Right renal cortex interstitium (tissue), 3 donors: ENCODE data around the gene AP2A1. TPM values are rescaled to one million over a fixed set of nuclear protein-coding genes. Genes with fewer than 3 reads are reported as not detected.
A peak's percentile ranks its signal among the peaks of the same experiment; 100 is the strongest.
"Not testable (repeated sequence)": the region's sequence is repeated elsewhere in the genome, so short reads cannot be mapped to it uniquely, and the experiment has no call there.

Experiments used
- DNase-seq, 3 donors: peaks; one replicate each; pipeline ENCODE4 v3.0.0-alpha.2; 2013; ENCODE audit warnings: low read depth in 3 of 3, low spot score in 2 of 3
- polyA plus RNA-seq, 3 donors: library from polyadenylated mRNA; unstranded; fragments of 120-200 nt; gene quantifications; one replicate each; pipeline ENCODE4 v1.2.1, GENCODE V29; 2013; ENCODE audit not compliant: insufficient read length in 3 of 3

AP2A1 gene
- polyA plus RNA-seq, 3 donors, result 40.8 to 48.0 (median 43.7) TPM

DNA sequence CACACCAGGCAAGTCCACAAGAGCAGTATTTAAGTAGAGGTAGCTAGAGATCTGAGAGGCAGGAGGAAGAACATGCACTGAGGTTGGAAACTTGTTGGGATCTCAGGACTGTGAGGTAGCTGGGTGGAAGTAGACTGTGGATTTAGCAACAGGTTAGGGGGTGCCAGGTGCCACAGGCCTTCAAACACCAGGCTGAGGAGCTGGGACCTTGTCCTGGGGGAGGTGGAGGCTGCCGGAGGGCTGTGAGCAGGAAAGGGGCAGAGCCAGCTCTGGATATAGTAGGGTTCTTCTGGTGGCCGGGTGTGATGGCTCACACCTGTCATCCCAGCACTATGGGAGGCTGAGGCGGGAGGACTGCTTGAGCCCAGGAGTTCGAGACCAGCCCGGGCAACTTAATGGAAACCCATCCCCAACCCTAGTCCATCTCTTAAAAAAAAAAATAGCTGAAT, 43.2 kb downstream of the AP2A1 start:
- no peak for DNase-seq

GRCh38 chr19:49811328-49811727, 44.5 kb downstream of the AP2A1 start:
- DNase-seq, result no peak

- no peak for DNase-seq
Measured at GRCh38 chr19:49812452-49812996, 45.7 kb downstream of the AP2A1 start.

GRCh38 chr19:49812997-49813861, 46.4 kb downstream of the AP2A1 start, which contains the start of gene FUZ:
Gene FUZ, minus strand, starts transcription at chr19:49813292. Its CDS starts 186 bp downstream, at chr19:49813106.
- peak; percentile 96 to 97 (median 97) for DNase-seq

DNA sequence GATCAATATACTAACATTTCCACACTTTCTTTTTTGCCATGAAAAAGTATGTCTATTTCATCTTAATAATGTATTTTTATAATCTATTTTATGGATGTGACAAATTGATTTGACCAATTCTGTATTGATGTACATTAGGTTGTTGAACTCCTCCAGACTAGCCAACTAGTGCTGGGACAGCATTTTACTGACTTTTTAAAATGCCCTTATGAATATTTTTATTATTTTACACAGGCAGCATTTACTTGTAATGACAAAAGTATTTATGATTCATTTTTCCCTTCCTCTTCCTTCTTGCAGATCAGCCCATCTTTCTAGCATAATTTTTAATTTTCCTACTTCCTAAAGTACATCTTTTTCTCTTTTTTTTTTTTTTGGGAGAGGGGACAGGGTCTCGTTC, 47.2 kb downstream of the AP2A1 start:
- no peak for DNase-seq

GRCh38 chr19:49816590-49816989, 49.8 kb downstream of the AP2A1 start:
- DNase-seq, result no peak

DNA sequence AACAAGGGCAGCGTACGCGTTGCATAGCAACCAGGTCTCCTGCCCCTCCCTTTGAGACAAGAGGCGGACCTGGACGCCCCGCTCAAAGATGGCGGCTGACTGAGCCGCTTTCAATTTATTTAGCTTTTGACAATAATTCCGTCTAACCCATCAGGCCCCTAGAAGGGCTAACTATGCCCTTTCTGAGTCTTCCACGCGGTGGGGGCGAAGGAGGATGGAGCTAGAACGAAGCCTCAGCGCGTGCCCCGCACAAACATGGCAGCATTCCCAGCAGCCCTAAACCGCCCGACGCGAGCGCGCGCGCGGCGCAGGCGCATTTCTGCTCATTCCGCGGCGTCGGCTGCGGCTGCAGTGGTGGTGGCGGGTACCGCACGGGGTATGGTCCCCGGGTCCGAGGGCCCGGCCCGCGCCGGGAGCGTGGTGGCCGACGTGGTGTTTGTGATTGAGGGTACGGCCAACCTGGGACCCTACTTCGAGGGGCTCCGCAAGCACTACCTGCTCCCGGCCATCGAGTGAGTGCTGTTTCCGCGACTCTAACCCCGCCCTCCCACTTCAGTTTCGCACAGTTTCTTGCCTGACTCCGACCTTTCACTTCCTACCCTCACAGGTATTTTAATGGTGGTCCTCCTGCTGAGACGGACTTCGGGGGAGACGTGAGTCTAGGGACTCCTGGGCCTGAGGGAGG, 51.3 kb downstream of the AP2A1 start, which contains the start of gene MED25:
MED25 (plus strand) TSS at position 326 of the 685 bp plus-strand sequence; CDS start at position 379, 53 bp downstream.
- DNase-seq, result peak; percentile 84 to 88 (median 88)

DNA sequence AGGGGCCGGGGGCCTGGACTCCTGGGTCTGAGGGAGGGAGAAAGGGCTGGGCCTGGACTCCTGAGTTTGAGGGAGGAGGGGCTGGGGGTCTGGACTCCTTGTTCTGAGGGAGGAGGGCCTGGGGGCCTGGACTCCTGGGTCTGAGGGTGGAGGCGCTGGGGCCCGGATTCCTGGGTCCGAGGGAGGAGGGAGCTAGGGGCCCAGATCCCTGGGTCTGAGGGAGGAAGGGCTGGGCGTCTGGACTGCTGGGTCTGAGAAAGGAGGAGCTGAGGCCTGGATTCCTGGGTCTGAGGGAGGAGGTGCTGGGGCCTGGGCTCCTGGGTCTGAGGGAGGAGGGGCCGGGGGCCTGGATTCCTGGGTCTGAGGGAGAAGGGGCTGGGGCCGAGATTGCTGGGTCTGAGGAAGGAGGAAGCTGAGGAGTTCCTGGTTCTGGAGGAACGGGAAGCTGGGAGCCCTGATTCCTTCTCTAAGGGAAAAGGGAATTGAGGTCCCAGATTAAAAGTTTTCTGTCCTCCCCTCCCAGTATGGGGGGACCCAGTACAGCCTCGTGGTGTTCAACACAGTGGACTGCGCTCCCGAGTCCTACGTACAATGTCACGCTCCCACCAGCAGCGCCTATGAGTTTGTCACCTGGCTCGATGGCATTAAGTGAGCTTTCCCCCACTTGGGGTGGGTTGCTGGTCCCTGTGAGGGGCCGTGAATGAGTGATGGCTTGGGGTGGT, 52.0 kb downstream of the AP2A1 start:
- DNase-seq, result no peak

DNA sequence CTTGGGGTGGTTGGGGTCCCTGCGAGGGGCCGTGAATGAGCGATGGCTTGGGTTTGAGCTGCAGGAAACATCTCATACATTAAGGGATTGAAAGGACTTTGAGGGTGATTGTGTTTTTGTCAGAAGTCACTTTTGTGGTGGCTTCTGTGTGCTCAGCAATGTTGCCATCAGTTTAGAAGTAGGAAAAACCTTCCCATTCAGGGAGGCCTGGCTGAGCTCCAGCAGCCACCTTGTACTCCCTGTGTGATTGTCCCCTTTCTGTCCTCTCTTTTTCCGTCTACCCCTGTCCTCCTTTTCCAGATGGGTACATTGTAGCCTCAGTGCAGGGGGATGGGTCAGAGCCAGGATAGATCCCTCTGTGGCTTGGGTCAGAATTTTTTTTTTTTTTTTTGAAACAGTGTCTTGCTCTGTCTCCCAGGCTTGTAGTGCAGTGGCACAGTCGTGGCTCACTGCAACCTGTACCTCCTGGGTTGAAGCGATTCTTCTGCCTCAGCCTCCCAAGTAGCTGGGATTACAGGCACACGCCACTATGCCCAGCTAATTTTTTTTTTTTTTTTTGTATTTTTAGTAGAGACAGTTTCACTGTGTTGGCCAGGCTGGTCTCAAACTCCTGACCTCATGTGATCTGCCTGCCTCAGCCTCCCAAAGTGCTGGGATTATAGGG, 52.8 kb downstream of the AP2A1 start:
- DNase-seq, result not testable (repeated sequence)

DNA sequence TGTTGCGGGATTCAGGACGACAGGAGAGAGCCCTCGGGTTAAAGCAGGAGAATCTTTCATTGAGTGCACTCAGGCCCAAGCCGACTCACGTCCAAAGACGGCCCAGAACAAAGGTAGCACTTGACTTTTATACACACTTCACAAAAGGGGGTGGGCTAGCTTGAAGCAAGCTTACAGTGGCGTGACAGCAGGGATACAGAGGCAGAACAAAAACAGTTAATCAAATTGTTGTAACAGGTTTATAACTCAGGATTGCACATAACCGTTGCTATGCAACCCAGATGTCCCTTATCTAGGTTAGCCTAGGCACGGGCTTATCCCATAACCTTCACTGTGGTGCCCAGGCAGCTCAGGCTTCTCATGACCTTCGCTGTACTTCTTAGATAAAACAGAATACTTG, 53.3 kb downstream of the AP2A1 start:
- DNase-seq, result no peak

GRCh38 chr19:49823472-49823871, 56.7 kb downstream of the AP2A1 start:
- no peak for DNase-seq

DNA sequence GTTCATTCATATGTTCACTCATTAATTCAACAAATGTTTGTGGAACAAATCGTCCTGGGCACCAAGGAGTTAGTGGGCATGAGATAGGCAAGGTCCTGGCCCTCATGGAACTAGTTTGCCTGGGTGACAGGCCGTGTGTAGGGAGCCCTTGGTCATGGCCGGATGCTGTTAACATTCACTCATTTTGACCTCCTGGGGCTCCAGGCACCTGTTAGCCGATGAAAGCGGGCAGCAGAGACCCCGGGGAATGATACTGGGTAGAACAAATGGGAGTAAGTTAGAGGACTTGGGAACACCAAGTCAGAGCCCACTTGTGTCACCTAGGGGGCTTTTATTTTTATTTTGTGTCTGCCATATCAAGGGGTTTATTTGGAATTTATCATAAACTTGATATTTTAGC, 57.9 kb downstream of the AP2A1 start:
- DNase-seq, result no peak

GRCh38 chr19:49827034-49827433, 60.2 kb downstream of the AP2A1 start:
- DNase-seq, result no peak

DNA sequence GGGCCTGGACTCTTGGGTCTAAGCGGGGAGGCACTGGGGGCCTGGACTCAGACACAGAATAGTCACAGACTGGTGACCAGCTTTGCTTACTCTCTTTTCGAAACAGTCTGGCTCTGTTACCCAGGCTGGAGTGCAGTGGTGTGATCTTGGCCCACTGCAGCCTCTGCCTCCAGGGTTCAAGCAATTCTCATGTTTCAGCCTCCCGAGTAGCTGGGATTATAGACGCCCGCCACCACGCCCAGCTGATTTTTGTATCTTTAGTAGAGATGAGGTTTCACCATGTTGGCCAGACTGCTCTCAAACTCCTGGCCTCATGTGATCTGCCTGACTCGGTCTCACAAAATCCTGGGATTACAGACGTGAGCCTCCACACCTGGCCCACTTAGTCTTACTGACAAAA, 62.4 kb downstream of the AP2A1 start:
- no peak for DNase-seq

DNA sequence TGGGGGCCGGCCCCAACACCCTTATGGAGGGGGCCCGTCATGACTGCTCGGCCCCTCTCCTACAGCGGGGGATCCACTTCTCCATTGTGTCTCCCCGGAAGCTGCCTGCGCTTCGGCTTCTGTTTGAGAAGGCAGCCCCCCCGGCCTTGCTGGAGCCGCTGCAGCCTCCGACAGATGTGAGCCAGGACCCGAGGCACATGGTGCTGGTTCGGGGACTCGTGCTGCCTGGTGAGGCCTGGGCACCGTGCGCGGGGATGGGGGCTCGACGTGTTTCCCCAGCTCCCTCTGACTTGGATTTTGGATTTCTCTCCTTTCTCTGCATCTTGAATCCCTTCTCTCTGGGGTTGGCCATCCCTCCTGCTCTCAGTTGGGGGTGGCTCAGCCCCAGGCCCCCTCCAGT, 62.9 kb downstream of the AP2A1 start:
- DNase-seq, result no peak

- DNase-seq, result no peak
Measured at GRCh38 chr19:49830766-49831165, 64.0 kb downstream of the AP2A1 start.

DNA sequence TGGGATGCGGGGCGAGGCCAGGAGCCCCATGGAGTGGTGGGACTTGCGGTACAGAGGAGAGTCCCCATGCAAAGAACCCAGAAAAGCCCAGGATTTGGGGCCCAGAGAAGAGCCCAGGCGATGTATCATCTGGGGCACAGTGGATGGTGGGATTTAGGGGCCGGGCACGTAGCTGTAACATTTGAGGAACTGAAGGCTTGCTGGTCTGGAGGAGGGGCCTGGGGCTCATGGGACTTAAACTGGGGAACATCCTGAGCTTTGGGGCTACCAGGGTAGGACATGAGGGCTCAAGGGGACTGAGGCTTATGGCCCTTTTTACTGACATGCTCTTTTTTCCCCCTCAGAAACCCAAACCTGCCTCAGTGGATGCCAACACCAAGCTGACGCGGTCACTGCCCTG, 64.8 kb downstream of the AP2A1 start:
- DNase-seq, result no peak

DNA sequence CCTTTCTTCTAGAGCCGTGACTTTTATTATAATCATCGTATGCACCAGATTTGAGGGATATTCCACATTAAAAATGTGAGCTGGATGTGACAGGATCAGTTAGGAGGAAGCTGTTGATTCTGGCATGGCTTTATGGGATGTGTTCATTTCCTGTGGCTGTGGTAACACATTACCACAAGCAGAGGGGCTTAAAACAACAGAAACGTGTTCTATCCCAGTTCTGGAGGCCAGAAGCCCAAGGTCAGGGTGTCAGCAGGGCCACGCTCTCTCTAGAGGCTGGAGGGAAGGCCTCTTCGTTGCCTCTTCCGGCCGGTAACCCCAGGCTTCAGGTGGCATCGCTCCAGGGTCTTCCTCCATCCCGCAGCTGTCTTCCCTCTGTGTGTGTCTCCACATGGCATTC, 65.8 kb downstream of the AP2A1 start:
- no peak for DNase-seq

DNA sequence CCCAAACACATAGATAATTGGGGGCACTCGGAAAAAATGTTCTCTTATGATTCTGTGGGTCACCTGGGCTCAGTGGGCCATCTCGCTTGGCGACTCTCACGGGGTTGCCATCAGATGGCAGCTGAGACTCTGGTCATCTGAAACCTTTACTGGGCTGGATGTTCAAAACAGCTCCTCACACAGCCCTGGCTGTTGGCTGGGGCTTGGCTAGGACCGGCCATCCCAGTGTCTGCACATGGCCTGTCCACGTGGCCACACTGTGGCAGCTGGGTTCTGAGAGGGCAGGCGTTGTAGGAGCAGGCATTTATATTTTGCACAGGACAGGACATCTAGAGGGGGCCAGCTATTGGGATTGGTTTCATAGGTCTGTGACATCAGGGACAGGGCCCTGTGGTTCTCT, 66.8 kb downstream of the AP2A1 start:
- no peak for DNase-seq

- DNase-seq, result no peak
Measured at GRCh38 chr19:49835562-49835961, 68.8 kb downstream of the AP2A1 start.
